WI38 (cell line): ENCODE results near the gene ADAMTSL1.

Source experiments
- H3K4me3 ChIP-seq: 2 replicates; pipeline ENCODE4 v1.5.1; 2011; ENCODE audit warnings: low read depth, mild to moderate bottlenecking, control low read depth, low read length
- TF ChIP-seq, protein P1 (sequence below): IDR thresholded peaks from 2 replicates; pipeline ENCODE4 v1.5.1; 2012; ENCODE audit warnings: low read depth, mild to moderate bottlenecking, control low read depth, low read length

Gene ADAMTSL1

DNA sequence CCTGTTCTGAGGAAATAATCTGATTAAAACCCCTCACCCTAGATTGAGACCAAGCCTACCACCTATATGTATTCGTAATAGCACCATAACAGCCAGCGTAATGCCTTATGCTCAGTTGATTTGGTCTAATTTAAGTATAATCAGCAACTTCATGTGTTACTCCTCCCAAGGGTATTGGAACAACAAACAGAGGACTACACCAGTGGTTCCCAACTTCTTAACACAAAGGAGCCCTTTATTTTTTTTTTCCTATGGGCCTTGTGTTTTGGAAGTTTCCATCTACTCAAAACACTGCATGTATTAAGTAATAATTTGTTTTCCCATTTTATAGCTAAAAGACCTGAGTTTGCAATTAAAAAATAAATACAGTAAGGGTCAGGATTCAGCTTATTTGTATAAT is 140.7 kb downstream of the ADAMTSL1 start:
- no peak overlapping the region for H3K4me3 ChIP-seq
- TF ChIP-seq, protein P1, sequence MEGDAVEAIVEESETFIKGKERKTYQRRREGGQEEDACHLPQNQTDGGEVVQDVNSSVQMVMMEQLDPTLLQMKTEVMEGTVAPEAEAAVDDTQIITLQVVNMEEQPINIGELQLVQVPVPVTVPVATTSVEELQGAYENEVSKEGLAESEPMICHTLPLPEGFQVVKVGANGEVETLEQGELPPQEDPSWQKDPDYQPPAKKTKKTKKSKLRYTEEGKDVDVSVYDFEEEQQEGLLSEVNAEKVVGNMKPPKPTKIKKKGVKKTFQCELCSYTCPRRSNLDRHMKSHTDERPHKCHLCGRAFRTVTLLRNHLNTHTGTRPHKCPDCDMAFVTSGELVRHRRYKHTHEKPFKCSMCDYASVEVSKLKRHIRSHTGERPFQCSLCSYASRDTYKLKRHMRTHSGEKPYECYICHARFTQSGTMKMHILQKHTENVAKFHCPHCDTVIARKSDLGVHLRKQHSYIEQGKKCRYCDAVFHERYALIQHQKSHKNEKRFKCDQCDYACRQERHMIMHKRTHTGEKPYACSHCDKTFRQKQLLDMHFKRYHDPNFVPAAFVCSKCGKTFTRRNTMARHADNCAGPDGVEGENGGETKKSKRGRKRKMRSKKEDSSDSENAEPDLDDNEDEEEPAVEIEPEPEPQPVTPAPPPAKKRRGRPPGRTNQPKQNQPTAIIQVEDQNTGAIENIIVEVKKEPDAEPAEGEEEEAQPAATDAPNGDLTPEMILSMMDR: no peak

DNA sequence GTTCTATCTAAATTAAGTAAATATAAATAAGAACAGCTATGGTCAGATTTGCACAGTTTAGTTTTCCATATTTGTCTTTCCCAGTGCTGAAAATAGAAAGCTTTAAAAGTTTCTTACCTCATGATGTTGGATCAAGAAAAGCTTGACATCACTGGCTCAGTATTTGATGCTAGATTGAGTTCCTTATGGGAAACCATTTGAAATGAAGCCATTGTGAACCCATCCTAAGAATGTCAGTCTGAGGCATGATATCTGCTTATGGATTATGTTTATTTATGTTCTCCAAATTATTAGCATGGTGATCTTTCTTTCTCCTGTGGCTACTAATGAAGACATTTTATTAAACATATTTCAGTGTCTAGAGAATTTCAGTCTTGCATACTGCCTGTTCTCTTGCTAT is 143.0 kb downstream of the ADAMTSL1 start:
- TF ChIP-seq, protein P1: no peak
- no peak overlapping the region for H3K4me3 ChIP-seq

DNA sequence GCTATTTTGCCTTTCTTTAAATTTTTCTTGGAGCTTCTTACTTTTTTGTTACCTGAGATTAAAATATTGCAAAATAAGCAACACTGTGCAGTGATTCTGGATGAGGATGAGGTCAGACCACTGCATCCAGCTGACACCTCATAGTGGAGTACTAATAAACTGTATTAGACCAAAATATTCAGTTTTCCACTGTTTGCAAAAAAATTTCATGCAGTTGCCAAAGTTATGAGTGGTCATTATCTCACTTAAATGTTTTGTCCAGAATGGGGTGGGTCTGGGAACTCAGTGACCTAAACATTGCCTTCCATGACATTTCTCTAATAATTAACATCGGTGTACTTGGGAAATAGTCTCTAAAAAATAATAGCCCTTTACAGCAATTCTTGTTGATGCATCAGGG is 143.8 kb downstream of the ADAMTSL1 start:
- no peak overlapping the region for H3K4me3 ChIP-seq
- TF ChIP-seq, protein P1: no peak

DNA sequence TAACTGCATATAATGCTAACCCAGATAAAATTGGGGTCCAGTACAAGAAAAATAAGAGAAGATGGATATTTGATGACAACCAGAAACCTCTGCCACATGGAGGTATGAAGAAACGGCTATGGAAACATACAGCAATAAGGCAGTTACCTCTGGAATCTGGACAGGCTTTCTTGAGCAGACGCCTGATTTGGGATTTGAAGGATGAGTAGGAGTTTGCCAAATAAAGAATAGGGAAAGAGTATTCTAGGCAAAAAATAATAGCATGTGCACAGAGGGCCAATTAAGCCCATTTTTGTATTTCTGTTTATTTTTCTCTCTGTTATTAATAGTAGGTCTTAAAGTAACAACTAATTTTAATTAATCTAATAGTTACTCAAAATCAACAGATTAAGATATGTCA is 144.9 kb downstream of the ADAMTSL1 start:
- TF ChIP-seq, protein P1: no peak
- no peak overlapping the region for H3K4me3 ChIP-seq

DNA sequence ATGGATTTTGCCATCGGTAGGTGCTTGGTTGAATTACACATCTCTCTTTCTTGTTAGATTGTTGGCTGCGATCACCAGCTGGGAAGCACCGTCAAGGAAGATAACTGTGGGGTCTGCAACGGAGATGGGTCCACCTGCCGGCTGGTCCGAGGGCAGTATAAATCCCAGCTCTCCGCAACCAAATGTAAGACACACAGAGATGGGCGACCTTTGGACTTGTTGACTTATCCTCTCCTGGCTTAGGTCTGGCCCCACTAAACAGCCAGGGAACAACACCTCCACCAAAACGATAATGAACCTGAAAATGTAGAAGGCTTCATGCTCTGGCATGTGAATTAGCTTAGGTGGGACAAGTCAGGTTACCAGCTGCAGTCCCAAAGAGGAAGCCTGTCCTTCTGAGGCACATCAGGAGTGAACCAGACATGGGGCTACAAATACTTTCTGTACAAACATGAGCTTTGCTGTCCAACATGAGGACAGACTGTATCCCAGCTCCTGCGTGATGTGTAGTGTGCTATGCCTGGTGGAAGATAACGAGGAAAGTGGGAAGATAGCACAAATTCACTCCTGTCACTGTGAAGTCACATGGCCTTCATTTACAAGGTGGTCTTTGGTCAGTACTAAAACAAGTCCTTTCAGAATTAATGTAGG is 148.4 kb downstream of the ADAMTSL1 start:
- no peak overlapping the region for H3K4me3 ChIP-seq
- TF ChIP-seq, protein P1: no peak

DNA sequence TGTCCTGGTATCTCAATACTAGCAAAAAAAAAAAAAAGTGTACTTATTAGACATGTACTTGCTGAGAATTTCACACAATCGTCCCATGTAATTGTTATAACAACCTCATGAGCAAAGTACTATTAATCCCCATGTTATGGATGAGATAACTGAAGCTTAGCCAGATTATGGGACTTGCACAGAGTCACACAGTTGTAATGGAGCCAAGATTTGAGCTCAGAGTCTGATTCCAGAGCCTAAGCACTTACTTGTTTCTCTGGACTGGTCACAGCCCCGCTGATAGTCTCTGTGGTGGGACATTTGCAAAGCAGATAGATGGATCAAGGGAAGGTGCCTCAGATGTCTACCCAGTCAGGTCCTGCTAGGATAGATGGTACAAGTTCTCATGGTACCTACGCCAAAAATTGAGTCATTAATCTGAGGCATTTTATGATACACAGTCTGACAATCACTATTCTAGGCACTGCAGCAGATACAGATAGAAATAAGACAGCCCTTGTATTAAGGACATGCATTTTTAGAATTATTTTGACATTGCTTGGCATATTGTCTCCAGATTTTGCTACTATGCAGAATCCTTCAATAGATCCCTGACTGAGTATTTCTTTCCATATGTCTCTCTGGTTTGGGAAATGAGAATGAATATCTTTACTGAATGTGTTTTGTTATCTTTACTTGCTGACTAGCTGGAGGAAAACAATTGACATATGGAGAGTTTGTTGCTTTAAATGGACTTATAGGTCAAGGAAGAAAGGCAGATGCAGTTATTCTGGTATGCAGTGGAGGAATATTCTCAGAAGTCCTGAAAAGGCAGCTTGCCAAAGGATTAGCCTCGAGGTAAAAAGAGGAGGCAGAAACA is 149.5 kb downstream of the ADAMTSL1 start:
- no peak overlapping the region for H3K4me3 ChIP-seq
- TF ChIP-seq, protein P1: no peak

DNA sequence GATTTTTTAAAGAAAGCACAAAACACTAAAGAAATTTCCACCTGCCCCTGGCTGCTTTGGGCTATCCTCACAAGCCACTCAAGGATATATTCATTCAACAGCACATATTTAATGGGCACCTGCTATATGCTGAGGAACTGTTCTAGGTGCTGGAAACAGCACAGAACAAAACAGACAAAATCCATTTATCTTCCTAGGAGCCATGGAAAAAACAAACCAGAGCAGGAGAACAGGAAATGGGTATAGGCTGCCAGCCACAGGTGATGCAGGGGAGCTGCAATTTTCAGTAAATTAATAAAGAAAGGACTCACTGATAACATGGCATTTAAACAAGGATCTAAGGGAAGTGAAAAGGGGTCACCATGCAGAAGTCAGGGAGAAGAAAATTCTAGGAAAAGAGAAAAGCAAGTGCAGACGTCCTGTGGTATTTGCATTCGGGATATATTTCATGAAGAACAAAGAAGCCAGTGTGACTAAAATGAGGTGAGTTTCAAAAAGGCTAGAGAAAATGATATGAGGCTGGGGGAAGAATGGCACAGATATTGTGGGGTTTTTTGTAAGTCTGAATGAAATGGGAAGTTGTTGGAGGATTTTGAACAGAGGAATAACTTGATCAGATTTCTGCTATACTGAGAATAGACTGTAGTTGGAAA is 152.2 kb downstream of the ADAMTSL1 start:
- H3K4me3 ChIP-seq: no peak overlapping the region
- TF ChIP-seq, protein P1: no peak
